HepG2 (cell line): ENCODE results near the gene COL9A3. TPM values are rescaled to one million over a fixed set of nuclear protein-coding genes. Genes with fewer than 3 reads are reported as not detected.

Experiments used
- ATAC-seq: fragments of 200-7000 bp; cut with Tn5 transposase; 3 replicates; pipeline ENCODE4 v1.9.1; 2020; ENCODE audit warnings: mild to moderate bottlenecking, moderate library complexity
- BruUV-seq: library from RNA; stranded (reverse); fragments of 400-500 nt; replicated peaks from 2 replicates; lab custom pipeline; 2021; lab: Mats Ljungman, UMichigan
- CTCF ChIA-PET: fragments of 300-600 bp; formaldehyde crosslinking; extraction: SDS; loops from one replicate; lab custom pipeline; 2021; ENCODE audit warnings: low total read pairs, inconsistent platforms, low intra/inter-chr PET ratio; lab: Yijun Ruan, JAX
- POLR2A ChIA-PET: fragments of 350-600 bp; sonication (Branson Sonifier 250); formaldehyde crosslinking; loops from one replicate; lab custom pipeline; 2020; ENCODE audit warnings: antibody characterized with exemption, inconsistent platforms; lab: Yijun Ruan, JAX
- DNase-seq: peaks from one replicate; pipeline ENCODE4 v3.0.0-alpha.2; 2015; ENCODE audit warnings: low spot score
- FAIRE-seq: peaks from 3 replicates; lab custom pipeline; 2011; peaks lifted over from hg19 to GRCh38; lab: Jason Lieb, UNC
- H2AFZ ChIP-seq: one replicate; pipeline ENCODE4 v1.6.1; 2011; ENCODE audit warnings: low read length, inconsistent platforms
- H3K27ac ChIP-seq: fragments of 300-600 bp; 3 replicates; pipeline ENCODE4 v1.8.0; 2011; ENCODE audit warnings: mixed run types, mild to moderate bottlenecking, mixed read lengths, low read length, inconsistent platforms; ENCODE audit not compliant: insufficient read depth; ENCODE audit errors: extremely low read length
- H3K27me3 ChIP-seq, 2 experiments: fragments of 200-600 bp in 1 of 2; 2 replicates in 1 of 2; 3 replicates in 1 of 2; pipeline versions ENCODE4 v1.6.0 to v1.8.0; 2011; ENCODE audit warnings: low read length in 2 of 2, mild to moderate bottlenecking in 2 of 2, moderate library complexity in 2 of 2, inconsistent platforms in 1 of 2; ENCODE audit not compliant: insufficient read depth in 2 of 2, control insufficient read depth in 1 of 2
- H3K36me3 ChIP-seq, 2 experiments: fragments of 200-600 bp in 1 of 2; replicated peaks in 1 of 2; 2 replicates in 1 of 2; 3 replicates in 1 of 2; pipeline versions ENCODE4 v1.5.1 to v1.8.0; 2011; ENCODE audit warnings: low read length in 2 of 2, inconsistent platforms in 1 of 2; ENCODE audit not compliant: insufficient read depth in 2 of 2, control insufficient read depth in 1 of 2
- H3K4me1 ChIP-seq: 2 replicates; pipeline ENCODE4 v1.5.1; 2012; ENCODE audit warnings: low read length, inconsistent platforms; ENCODE audit not compliant: insufficient read depth
- H3K4me2 ChIP-seq: 2 replicates; pipeline ENCODE4 v1.6.0; 2011; ENCODE audit warnings: low read depth, low read length, inconsistent platforms
- H3K4me3 ChIP-seq, 3 experiments: fragments of 200-600 bp in 1 of 3; sonication (generic), shearing (Covaris generic) in 1 of 3; replicated peaks in 1 of 3; 2 replicates each; pipeline ENCODE4 v1.5.1; 2011 to 2016; ENCODE audit warnings: low read length in 3 of 3, inconsistent platforms in 2 of 3, low read depth in 2 of 3, mild to moderate bottlenecking in 2 of 3, control low read depth in 1 of 3, mixed read lengths in 1 of 3; ENCODE audit not compliant: insufficient read depth in 1 of 3
- H3K79me2 ChIP-seq: one replicate; pipeline ENCODE4 v1.6.1; 2011; ENCODE audit warnings: low read length, inconsistent platforms; ENCODE audit not compliant: insufficient read depth
- H3K9ac ChIP-seq: 2 replicates; pipeline ENCODE4 v1.6.0; 2011; ENCODE audit warnings: mild to moderate bottlenecking, low read depth, low read length, inconsistent platforms; ENCODE audit not compliant: insufficient read depth
- H3K9me3 ChIP-seq: 2 replicates; pipeline ENCODE4 v1.5.1; 2012; ENCODE audit warnings: mild to moderate bottlenecking, low read length
- H4K20me1 ChIP-seq: 2 replicates; pipeline ENCODE4 v1.6.0; 2011; ENCODE audit warnings: inconsistent platforms, mild to moderate bottlenecking, low read length, moderate library complexity; ENCODE audit not compliant: insufficient read depth
- AGO2 ChIP-seq: fragments of 200-400 bp; formaldehyde crosslinking; optimal IDR thresholded peaks from 2 replicates; pipeline ENCODE3; 2017; ENCODE audit warnings: mild to moderate bottlenecking, low read depth, low read length, moderate library complexity
- DNMT1 ChIP-seq: sonication (generic); formaldehyde crosslinking; IDR thresholded peaks from 2 replicates; pipeline ENCODE4 v1.5.1; 2020; ENCODE audit warnings: mild to moderate bottlenecking, missing genetic modification reagents
- HHEX ChIP-seq: IDR thresholded peaks from 2 replicates; pipeline ENCODE4 v1.6.1; 2016; ENCODE audit warnings: control low read depth
- RARG ChIP-seq: sonication (generic); formaldehyde crosslinking; IDR thresholded peaks from 2 replicates; pipeline ENCODE4 v1.4.0; 2020; ENCODE audit warnings: low read depth, mild to moderate bottlenecking, missing genetic modification reagents
- RBFOX2 ChIP-seq: fragments of 200-400 bp; formaldehyde crosslinking; IDR thresholded peaks from 2 replicates; pipeline ENCODE4 v1.6.1; 2017; ENCODE audit warnings: low read depth, mild to moderate bottlenecking, low read length
- RBM22 ChIP-seq: fragments of 200-400 bp; formaldehyde crosslinking; optimal IDR thresholded peaks from 2 replicates; pipeline ENCODE3; 2017; ENCODE audit warnings: mild to moderate bottlenecking, low read length, moderate library complexity
- SATB2 ChIP-seq: sonication (generic); formaldehyde crosslinking; IDR thresholded peaks from 2 replicates; pipeline ENCODE4 v1.5.0; 2020; ENCODE audit warnings: missing genetic modification reagents
- SKI ChIP-seq: fragments of 450-650 bp; IDR thresholded peaks from one replicate; pipeline ENCODE4 v1.6.1; 2018; ENCODE audit warnings: mild to moderate bottlenecking; ENCODE audit not compliant: partially characterized antibody
- SRSF1 ChIP-seq: fragments of 200-400 bp; formaldehyde crosslinking; optimal IDR thresholded peaks from 2 replicates; pipeline ENCODE3; 2017; ENCODE audit warnings: mild to moderate bottlenecking, low read depth, low read length, moderate library complexity
- TEAD2 ChIP-seq: sonication (generic); formaldehyde crosslinking; IDR thresholded peaks from 2 replicates; pipeline ENCODE4 v1.9.0; 2021; ENCODE audit warnings: missing genetic modification reagents
- UBTF ChIP-seq: sonication (generic); formaldehyde crosslinking; IDR thresholded peaks from 2 replicates; pipeline ENCODE4 v1.4.0; 2020; ENCODE audit warnings: mild to moderate bottlenecking, missing genetic modification reagents
- ZBTB38 ChIP-seq: sonication (generic); formaldehyde crosslinking; IDR thresholded peaks from 2 replicates; pipeline ENCODE4 v1.5.1; 2020; ENCODE audit warnings: mild to moderate bottlenecking, missing genetic modification reagents
- ZNF737 ChIP-seq: sonication (generic); formaldehyde crosslinking; IDR thresholded peaks from 2 replicates; pipeline ENCODE4 v1.5.0; 2020; ENCODE audit warnings: missing genetic modification reagents, mild to moderate bottlenecking, borderline replicate concordance
- ZNF839 ChIP-seq: sonication (generic); formaldehyde crosslinking; IDR thresholded peaks from 2 replicates; pipeline ENCODE4 v1.4.0; 2020; ENCODE audit warnings: missing genetic modification reagents, mild to moderate bottlenecking, borderline replicate concordance
- WGBS: methylation state at CpG from one replicate; pipeline ENCODE4 v1.1.6; 2017; ENCODE audit warnings: low lambda C conversion rate; 5-methylcytosine and 5-hydroxymethylcytosine counted together
- in situ Hi-C: cut with HindIII; loops from 2 replicates; pipeline ENCODE4 v1.10.0; 2017; ENCODE audit warnings: low pct_unique_long_range_greater_than_20kb; ENCODE audit not compliant: extremely low pct_ligation_motif_present
- intact Hi-C: fragments of 100-400 bp; cut with micrococcal nuclease; formaldehyde crosslinking; loops from one replicate; pipeline ENCODE4 v1.10.0; 2022; ENCODE audit not compliant: unreplicated experiment
- polyA plus RNA-seq, 8 experiments: library from polyadenylated mRNA; depleted of rRNA in 3 of 8; stranded (reverse) in 7 of 8; unstranded in 1 of 8; fragments of >200 nt; fragmentation: Illumina TruSeq in 4 of 8; extraction: Trizol in 4 of 8; gene quantifications; 2 replicates each; pipeline versions ENCODE4 v1.2.1 to v1.2.3, GENCODE V29; 2011 to 2016; ENCODE audit warnings: low read depth in 4 of 8, missing spikeins in 1 of 8, mixed read lengths in 1 of 8; ENCODE audit not compliant: insufficient read depth in 1 of 8
- total RNA-seq, 5 experiments: library from RNA; depleted of rRNA; stranded (reverse); fragments of >200 nt; fragmentation: Illumina TruSeq; extraction: Trizol; gene quantifications; 2 replicates each; pipeline ENCODE4 v1.2.3, GENCODE V29; 2016; ENCODE audit warnings: low read depth in 1 of 5
- TF ChIP-seq, protein P1 (sequence below), 2 experiments: sonication (generic) in 1 of 2; formaldehyde crosslinking in 1 of 2; IDR thresholded peaks; 2 replicates each; pipeline versions ENCODE4 v1.5.1 to v1.6.1; 2011 to 2020; ENCODE audit warnings: borderline replicate concordance in 1 of 2, low read depth in 1 of 2, low read length in 1 of 2, mild to moderate bottlenecking in 1 of 2, missing genetic modification reagents in 1 of 2, moderate library complexity in 1 of 2

The COL9A3 gene
- total and polyA plus RNA-seq, 2 of the 13 experiments (the other 11 are each of a cell fraction or from before 2014, with no cell fraction given): 155 to 204 TPM

DNA sequence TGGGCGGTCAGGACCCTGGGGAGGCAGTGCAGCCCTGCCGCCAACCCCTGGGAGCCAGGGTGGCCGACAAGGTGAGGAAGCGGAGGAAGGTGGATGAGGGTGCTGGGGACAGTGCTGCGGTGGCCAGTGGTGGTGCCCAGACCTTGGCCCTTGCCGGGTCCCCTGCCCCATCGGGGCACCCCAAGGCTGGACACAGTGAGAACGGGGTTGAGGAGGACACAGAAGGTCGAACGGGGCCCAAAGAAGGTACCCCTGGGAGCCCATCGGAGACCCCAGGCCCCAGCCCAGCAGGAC is 4.0 kb upstream of the COL9A3 start:
- Histone ChIP-seq H3K27me3 (no peaks in the 10 kb centered on the region), H3K79me2 (peaks cover 3% of the 10 kb centered on the region), H4K20me1 (peaks cover 7% of the 10 kb centered on the region; the same call in 1 of the 2 replicates), H3K9me3 (no peaks in the 10 kb centered on the region), H3K4me2 (no peak overlapping the region), H2AFZ (no peak overlapping the region), H3K36me3 (peaks cover 35 to 54% of the 10 kb centered on the region in 2 experiments), H3K9ac (no peak overlapping the region), H3K4me1 (peaks cover 27% of the 10 kb centered on the region), H3K27ac (no peak overlapping the region), H3K4me3 (no peak overlapping the region)
- in situ Hi-C loops (no loop called here), intact Hi-C loops (no loop called here)
- TSS peak; percentile 46 for BruUV-seq
- ChIA-PET POLR2A (interaction anchor here (1.3 kb wide), 1 partner anchor 19 kb away, joined by 3 read pairs; no protein-coding TSS in a partner anchor), CTCF (no interaction called here)
- ATAC-seq (no peak), DNase-seq (no peak), FAIRE-seq (no peak)
- WGBS: 99% methylated on average over 11 of the region's 11 CpGs
- TF ChIP-seq HHEX (no peak), SATB2 (CRISPR knock-in tag) (no peak), DNMT1 (CRISPR knock-in tag) (no peak), ZNF839 (CRISPR knock-in tag) (no peak), UBTF (CRISPR knock-in tag) (no peak), ZBTB38 (CRISPR knock-in tag) (0 out of 2 replicates have a peak, but pooled peaks have one; percentile 38), RBFOX2 (peak; percentile 72), RBM22 (peak; percentile 50), SRSF1 (no peak), SKI (no peak), RARG (no peak), ZNF737 (CRISPR knock-in tag) (no peak), AGO2 (peak; percentile 15), TEAD2 (no peak)
- TF ChIP-seq, protein P1, sequence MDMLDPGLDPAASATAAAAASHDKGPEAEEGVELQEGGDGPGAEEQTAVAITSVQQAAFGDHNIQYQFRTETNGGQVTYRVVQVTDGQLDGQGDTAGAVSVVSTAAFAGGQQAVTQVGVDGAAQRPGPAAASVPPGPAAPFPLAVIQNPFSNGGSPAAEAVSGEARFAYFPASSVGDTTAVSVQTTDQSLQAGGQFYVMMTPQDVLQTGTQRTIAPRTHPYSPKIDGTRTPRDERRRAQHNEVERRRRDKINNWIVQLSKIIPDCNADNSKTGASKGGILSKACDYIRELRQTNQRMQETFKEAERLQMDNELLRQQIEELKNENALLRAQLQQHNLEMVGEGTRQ (IDR thresholded peaks at IDR 0.05; ENCODE audit: low read depth, low read length): no peak
- TF ChIP-seq, protein P1 (CRISPR knock-in tag; IDR thresholded peaks at IDR 0.05; ENCODE audit: borderline replicate concordance): no peak
